K562 (cell line): ENCODE measurements around the gene MAPRE2. TPM values are rescaled to one million over a fixed set of nuclear protein-coding genes. Genes with fewer than 3 reads are reported as not detected.

Source experiments
- ATAC-seq: fragments of 200-7000 bp; cut with Tn5 transposase; 3 replicates; pipeline ENCODE4 v1.9.1; 2020; ENCODE audit warnings: moderate library complexity
- BruUV-seq: library from RNA; stranded (reverse); fragments of 400-500 nt; replicated peaks from 2 replicates; lab custom pipeline; 2021; lab: Mats Ljungman, UMichigan
- CTCF ChIA-PET: fragments of 300-600 bp; formaldehyde crosslinking; extraction: SDS; loops from one replicate; lab custom pipeline; 2021; ENCODE audit warnings: low intra/inter-chr PET ratio; lab: Yijun Ruan, JAX
- POLR2A ChIA-PET: fragments of 300-600, 350-650 bp; sonication (Branson Sonifier 250); formaldehyde crosslinking; extraction: SDS; loops from one replicate; lab custom pipeline; 2021; ENCODE audit warnings: antibody characterized with exemption, inconsistent platforms; lab: Yijun Ruan, JAX
- DNase-seq, 4 experiments: peaks; one replicate each; pipeline versions ENCODE4 v3.0.0 to v3.0.0-alpha.2; 2011 to 2018; ENCODE audit warnings: low spot score in 3 of 4, mixed read lengths in 3 of 4; ENCODE audit errors: extremely low read depth in 1 of 4
- FAIRE-seq: peaks from 2 replicates; lab custom pipeline; 2011; peaks lifted over from hg19 to GRCh38; lab: Jason Lieb, UNC
- H2AFZ ChIP-seq: 2 replicates; pipeline ENCODE4 v1.6.0; 2011; ENCODE audit warnings: low read depth, low read length, control low read depth, inconsistent platforms
- H3K27ac ChIP-seq: fragments of 200-600 bp; 3 replicates; pipeline ENCODE4 v1.8.0; 2011; ENCODE audit warnings: low read depth, mild to moderate bottlenecking, control low read depth, inconsistent platforms, low read length, moderate library complexity, mixed read lengths; ENCODE audit errors: extremely low read depth
- H3K27me3 ChIP-seq, 2 experiments: fragments of 300-600 bp in 1 of 2; 2 replicates in 1 of 2; 3 replicates in 1 of 2; pipeline versions ENCODE4 v1.6.0 to v1.8.0; 2011; ENCODE audit warnings: inconsistent platforms in 2 of 2, low read length in 2 of 2, mild to moderate bottlenecking in 1 of 2, mixed read lengths in 1 of 2, moderate library complexity in 1 of 2; ENCODE audit not compliant: control insufficient read depth in 2 of 2, insufficient read depth in 2 of 2
- H3K36me3 ChIP-seq: fragments of 300-600 bp; 3 replicates; pipeline ENCODE4 v1.8.0; 2011; ENCODE audit warnings: mild to moderate bottlenecking, low read length, inconsistent platforms; ENCODE audit not compliant: control insufficient read depth, insufficient read depth
- H3K4me1 ChIP-seq, 2 experiments: fragments of 200-600 bp in 1 of 2; replicated peaks in 1 of 2; 2 replicates in 1 of 2; 3 replicates in 1 of 2; pipeline versions ENCODE4 v1.5.1 to v1.8.0; 2011; ENCODE audit warnings: inconsistent platforms in 2 of 2, low read length in 2 of 2, mild to moderate bottlenecking in 1 of 2, mixed read lengths in 1 of 2, moderate library complexity in 1 of 2; ENCODE audit not compliant: control insufficient read depth in 2 of 2, insufficient read depth in 2 of 2
- H3K4me2 ChIP-seq: 2 replicates; pipeline ENCODE4 v1.6.1; 2011; ENCODE audit warnings: low read length, control low read depth, inconsistent platforms, mixed read lengths; ENCODE audit not compliant: insufficient read depth
- H3K4me3 ChIP-seq: fragments of 200-600 bp; sonication (generic), shearing (Covaris generic); 2 replicates; pipeline ENCODE4 v1.5.1; 2016; ENCODE audit warnings: control low read depth, inconsistent platforms
- H3K79me2 ChIP-seq: fragments of 200-600 bp; 3 replicates; pipeline ENCODE4 v1.8.0; 2011; ENCODE audit warnings: low read length, inconsistent platforms; ENCODE audit not compliant: control insufficient read depth, insufficient read depth
- H3K9ac ChIP-seq, 2 experiments: 2 replicates each; pipeline versions ENCODE4 v1.6.0 to v1.6.1; 2011; ENCODE audit warnings: low read depth in 2 of 2, low read length in 2 of 2, control low read depth in 1 of 2, inconsistent platforms in 1 of 2, mild to moderate bottlenecking in 1 of 2, mixed read lengths in 1 of 2; ENCODE audit not compliant: insufficient read depth in 1 of 2
- H3K9me1 ChIP-seq: one replicate; pipeline ENCODE4 v1.6.0; 2011; ENCODE audit warnings: inconsistent platforms, mild to moderate bottlenecking, low read length, moderate library complexity; ENCODE audit not compliant: control insufficient read depth, insufficient read depth
- H3K9me3 ChIP-seq: replicated peaks from 2 replicates; pipeline ENCODE4 v1.5.1; 2011; ENCODE audit warnings: low read depth, low read length, inconsistent platforms; ENCODE audit not compliant: control insufficient read depth, insufficient read depth
- H4K20me1 ChIP-seq: replicated peaks from 2 replicates; pipeline ENCODE4 v1.6.1; 2011; ENCODE audit warnings: low read length, inconsistent platforms, mixed read lengths; ENCODE audit not compliant: control insufficient read depth, insufficient read depth
- BRF1 ChIP-seq: IDR thresholded peaks from 3 replicates; pipeline ENCODE4 v1.6.1; 2011; ENCODE audit warnings: borderline replicate concordance, mild to moderate bottlenecking; ENCODE audit not compliant: insufficient read length; ENCODE audit errors: extremely low read depth
- CBX8 ChIP-seq: fragments of 200-600 bp; sonication (generic); IDR thresholded peaks from 2 replicates; pipeline ENCODE4 v1.6.1; 2012; ENCODE audit warnings: borderline replicate concordance, mixed run types, low read depth, mild to moderate bottlenecking, moderate library complexity, mixed read lengths, low read length, control low read depth, inconsistent platforms; ENCODE audit not compliant: poor library complexity, severe bottlenecking; ENCODE audit errors: extremely low read depth
- FOXA1 ChIP-seq: fragments of 450-650 bp; IDR thresholded peaks from 2 replicates; pipeline ENCODE4 v1.6.1; 2016; ENCODE audit warnings: mild to moderate bottlenecking, borderline replicate concordance
- GATAD2B ChIP-seq: fragments of 450-650 bp; IDR thresholded peaks from 2 replicates; pipeline ENCODE4 v1.6.1; 2017; ENCODE audit warnings: mild to moderate bottlenecking, borderline replicate concordance
- MCM3 ChIP-seq: fragments of 450-650 bp; IDR thresholded peaks from 2 replicates; pipeline ENCODE4 v1.6.1; 2016
- PHB2 ChIP-seq: fragments of 450-650 bp; IDR thresholded peaks from 2 replicates; pipeline ENCODE4 v1.6.1; 2017; ENCODE audit warnings: low read depth
- SP1 ChIP-seq: sonication (generic); formaldehyde crosslinking; IDR thresholded peaks from 2 replicates; pipeline ENCODE4 v1.8.1; 2022; ENCODE audit warnings: mild to moderate bottlenecking, missing genetic modification reagents
- SP2 ChIP-seq: IDR thresholded peaks from 2 replicates; pipeline ENCODE4 v1.6.1; 2011; ENCODE audit warnings: mild to moderate bottlenecking, low read depth, low read length, moderate library complexity; ENCODE audit not compliant: poor library complexity, severe bottlenecking; ENCODE audit errors: extremely low read depth
- ZNF76 ChIP-seq: fragments of 250-450 bp; sonication (Bioruptor Pico); IDR thresholded peaks from 2 replicates; pipeline ENCODE4 v1.4.0; 2020; ENCODE audit warnings: mild to moderate bottlenecking, moderate library complexity, borderline replicate concordance
- WGBS: fragments of 100-300 bp; shearing (Covaris generic); methylation state at CpG from one replicate; pipeline ENCODE4 v1.1.6; 2016; ENCODE audit warnings: low coverage, mixed read lengths; ENCODE audit not compliant: insufficient coverage; ENCODE audit errors: missing lambda C conversion rate; 5-methylcytosine and 5-hydroxymethylcytosine counted together
- in situ Hi-C: fragments of 300-500 bp; cut with MboI; formaldehyde crosslinking; loops from 4 replicates; pipeline ENCODE4 v1.15.0; 2018; ENCODE audit warnings: inconsistent platforms, mixed read lengths
- intact Hi-C: fragments of 100-400 bp; cut with micrococcal nuclease; formaldehyde crosslinking; loops from 2 replicates; pipeline ENCODE4 v1.14.2; 2022
- polyA plus RNA-seq, 8 experiments: library from polyadenylated mRNA; depleted of rRNA in 4 of 8; stranded (reverse) in 5 of 8; unstranded in 3 of 8; fragments of >200 nt; fragmentation: Nextera tagmentation in 2 of 8; fragmentation: Illumina TruSeq in 1 of 8; extraction: Ambion mirVana in 2 of 8; extraction: Trizol in 1 of 8; gene quantifications; 2 replicates each; pipeline versions ENCODE4 v1.2.1 to v1.2.3, GENCODE V29; 2011 to 2014; ENCODE audit warnings: inconsistent platforms in 1 of 8, missing spikeins in 1 of 8
- total RNA-seq, 7 experiments: library from RNA; depleted of rRNA in 6 of 7; stranded (reverse); fragments of >200 nt in 6 of 7; fragmentation: Illumina TruSeq in 2 of 7; extraction: Trizol in 2 of 7; gene quantifications; 2 replicates each; pipeline versions ENCODE4 v1.2.1 to v1.2.3, GENCODE V29; 2011 to 2021; ENCODE audit warnings: low replicate concordance in 1 of 7
- TF ChIP-seq, protein P1 (sequence below): IDR thresholded peaks from 2 replicates; pipeline ENCODE4 v1.6.1; 2014; ENCODE audit warnings: antibody characterized with exemption
- TF ChIP-seq, protein P2 (sequence below): fragments of 150-350 bp; IDR thresholded peaks from 2 replicates; pipeline ENCODE4 v1.6.1; 2014; ENCODE audit warnings: low read depth, mild to moderate bottlenecking, low read length, borderline replicate concordance
- TF ChIP-seq, protein P3 (sequence below): IDR thresholded peaks from 2 replicates; pipeline ENCODE4 v1.6.1; 2016; ENCODE audit warnings: missing genetic modification characterization, missing compliant biosample characterization

MAPRE2 gene
- total and polyA plus RNA-seq, 9 of the 15 experiments (the other 6 are each of a cell fraction or from before 2014, with no cell fraction given), result 32.3 to 70.7 (median 40.7) TPM

DNA sequence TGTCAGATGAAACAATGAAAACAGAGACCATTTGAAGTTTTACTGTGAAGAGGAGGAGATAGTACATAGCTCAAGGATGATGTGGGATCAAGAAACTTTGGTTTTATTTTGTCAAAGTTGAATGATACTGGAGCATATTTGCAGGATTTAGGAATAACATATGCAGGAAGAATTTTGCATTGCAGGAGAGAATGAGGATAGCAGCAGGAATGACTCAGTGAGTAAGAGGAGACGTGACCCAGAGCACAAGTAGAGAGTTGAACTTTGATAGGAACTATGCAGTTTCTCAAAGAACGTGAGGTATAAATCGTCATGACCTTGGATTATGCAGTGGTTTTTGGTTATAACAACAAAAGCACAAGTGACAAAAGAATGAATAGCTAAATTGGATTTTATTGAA is 47.7 kb downstream of the MAPRE2 start:
- FAIRE-seq (no peak), ATAC-seq (no peak), DNase-seq (no peak)
- ChIA-PET CTCF (no interaction called here), POLR2A (interaction anchor here (0.9 kb wide), 1 partner anchor 8 kb away, joined by 5 read pairs; no protein-coding TSS in a partner anchor)
- H3K79me2 ChIP-seq, result 0 out of 3 replicates have a peak, but pooled peaks cover 4% of the 10 kb centered on the region
- BruUV-seq, result no TSS peak
- no peak overlapping the region for H3K9ac ChIP-seq
- no peaks in the 10 kb centered on the region for H3K36me3 ChIP-seq
- WGBS, result 92% methylated on average over 3 of the region's 3 CpGs
- H3K27me3 ChIP-seq, result no peaks in the 10 kb centered on the region
- H3K27ac ChIP-seq, result no peak overlapping the region
- peaks cover 0 to 11% of the 10 kb centered on the region in 2 experiments; a peak in 2 of 5 replicates for H3K4me1 ChIP-seq
- H2AFZ ChIP-seq, result no peak overlapping the region
- H3K9me1 ChIP-seq, result no peaks in the 10 kb centered on the region
- no peak overlapping the region for H3K4me2 ChIP-seq
- in situ Hi-C loops (no loop called here), intact Hi-C loops (no loop called here)
- TF ChIP-seq MCM3 (no peak), BRF1 (no peak), PHB2 (no peak), FOXA1 (no peak), GATAD2B (no peak), CBX8 (no peak), SP2 (no peak), ZNF76 (no peak), SP1 (CRISPR knock-in tag) (no peak)
- TF ChIP-seq, protein P1, sequence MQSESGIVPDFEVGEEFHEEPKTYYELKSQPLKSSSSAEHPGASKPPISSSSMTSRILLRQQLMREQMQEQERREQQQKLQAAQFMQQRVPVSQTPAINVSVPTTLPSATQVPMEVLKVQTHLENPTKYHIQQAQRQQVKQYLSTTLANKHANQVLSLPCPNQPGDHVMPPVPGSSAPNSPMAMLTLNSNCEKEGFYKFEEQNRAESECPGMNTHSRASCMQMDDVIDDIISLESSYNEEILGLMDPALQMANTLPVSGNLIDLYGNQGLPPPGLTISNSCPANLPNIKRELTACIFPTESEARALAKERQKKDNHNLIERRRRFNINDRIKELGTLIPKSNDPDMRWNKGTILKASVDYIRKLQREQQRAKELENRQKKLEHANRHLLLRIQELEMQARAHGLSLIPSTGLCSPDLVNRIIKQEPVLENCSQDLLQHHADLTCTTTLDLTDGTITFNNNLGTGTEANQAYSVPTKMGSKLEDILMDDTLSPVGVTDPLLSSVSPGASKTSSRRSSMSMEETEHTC, result no peak
- TF ChIP-seq, protein P2, sequence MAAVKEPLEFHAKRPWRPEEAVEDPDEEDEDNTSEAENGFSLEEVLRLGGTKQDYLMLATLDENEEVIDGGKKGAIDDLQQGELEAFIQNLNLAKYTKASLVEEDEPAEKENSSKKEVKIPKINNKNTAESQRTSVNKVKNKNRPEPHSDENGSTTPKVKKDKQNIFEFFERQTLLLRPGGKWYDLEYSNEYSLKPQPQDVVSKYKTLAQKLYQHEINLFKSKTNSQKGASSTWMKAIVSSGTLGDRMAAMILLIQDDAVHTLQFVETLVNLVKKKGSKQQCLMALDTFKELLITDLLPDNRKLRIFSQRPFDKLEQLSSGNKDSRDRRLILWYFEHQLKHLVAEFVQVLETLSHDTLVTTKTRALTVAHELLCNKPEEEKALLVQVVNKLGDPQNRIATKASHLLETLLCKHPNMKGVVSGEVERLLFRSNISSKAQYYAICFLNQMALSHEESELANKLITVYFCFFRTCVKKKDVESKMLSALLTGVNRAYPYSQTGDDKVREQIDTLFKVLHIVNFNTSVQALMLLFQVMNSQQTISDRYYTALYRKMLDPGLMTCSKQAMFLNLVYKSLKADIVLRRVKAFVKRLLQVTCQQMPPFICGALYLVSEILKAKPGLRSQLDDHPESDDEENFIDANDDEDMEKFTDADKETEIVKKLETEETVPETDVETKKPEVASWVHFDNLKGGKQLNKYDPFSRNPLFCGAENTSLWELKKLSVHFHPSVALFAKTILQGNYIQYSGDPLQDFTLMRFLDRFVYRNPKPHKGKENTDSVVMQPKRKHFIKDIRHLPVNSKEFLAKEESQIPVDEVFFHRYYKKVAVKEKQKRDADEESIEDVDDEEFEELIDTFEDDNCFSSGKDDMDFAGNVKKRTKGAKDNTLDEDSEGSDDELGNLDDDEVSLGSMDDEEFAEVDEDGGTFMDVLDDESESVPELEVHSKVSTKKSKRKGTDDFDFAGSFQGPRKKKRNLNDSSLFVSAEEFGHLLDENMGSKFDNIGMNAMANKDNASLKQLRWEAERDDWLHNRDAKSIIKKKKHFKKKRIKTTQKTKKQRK, result no peak
- TF ChIP-seq, protein P3, sequence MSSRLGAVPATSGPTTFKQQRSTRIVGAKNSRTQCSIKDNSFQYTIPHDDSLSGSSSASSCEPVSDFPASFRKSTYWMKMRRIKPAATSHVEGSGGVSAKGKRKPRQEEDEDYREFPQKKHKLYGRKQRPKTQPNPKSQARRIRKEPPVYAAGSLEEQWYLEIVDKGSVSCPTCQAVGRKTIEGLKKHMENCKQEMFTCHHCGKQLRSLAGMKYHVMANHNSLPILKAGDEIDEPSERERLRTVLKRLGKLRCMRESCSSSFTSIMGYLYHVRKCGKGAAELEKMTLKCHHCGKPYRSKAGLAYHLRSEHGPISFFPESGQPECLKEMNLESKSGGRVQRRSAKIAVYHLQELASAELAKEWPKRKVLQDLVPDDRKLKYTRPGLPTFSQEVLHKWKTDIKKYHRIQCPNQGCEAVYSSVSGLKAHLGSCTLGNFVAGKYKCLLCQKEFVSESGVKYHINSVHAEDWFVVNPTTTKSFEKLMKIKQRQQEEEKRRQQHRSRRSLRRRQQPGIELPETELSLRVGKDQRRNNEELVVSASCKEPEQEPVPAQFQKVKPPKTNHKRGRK (tag), result no peak
- no peak overlapping the region for H3K4me3 ChIP-seq
- H3K9me3 ChIP-seq, result no peaks in the 10 kb centered on the region
- no peaks in the 10 kb centered on the region for H4K20me1 ChIP-seq
